C4-2B (cell line): ENCODE data around the gene PHACTR1.

Experiments used
- H3K27ac ChIP-seq: fragments of 450-650 bp; 2 replicates; pipeline ENCODE4 v1.5.1; 2017
- CTCF ChIP-seq: fragments of 450-650 bp; conservative IDR thresholded peaks from 2 replicates; pipeline ENCODE4 v1.5.1; 2017; ENCODE audit warnings: mild to moderate bottlenecking
- ZFX ChIP-seq: fragments of 450-650 bp; IDR thresholded peaks from 2 replicates; pipeline ENCODE4 v1.6.1; 2017

PHACTR1 gene

GRCh38 chr6:12961761-12962160 is 245.2 kb downstream of the PHACTR1 start:
- peak overlapping the region; percentile 48 for H3K27ac ChIP-seq
- no peak for TF ChIP-seq CTCF
- no peak for TF ChIP-seq ZFX

GRCh38 chr6:12962529-12962928 is 246.0 kb downstream of the PHACTR1 start:
- peak overlapping the region; percentile 48; the same call in 1 of the 2 replicates for H3K27ac ChIP-seq
- TF ChIP-seq CTCF (no peak), ZFX (no peak)

GRCh38 chr6:12962987-12963386 is 246.4 kb downstream of the PHACTR1 start:
- H3K27ac ChIP-seq = peak overlapping the region; percentile 30; the same call in 1 of the 2 replicates
- TF ChIP-seq CTCF = no peak

GRCh38 chr6:12963567-12963966 is 247.0 kb downstream of the PHACTR1 start:
- TF ChIP-seq CTCF = no peak
- no peak for TF ChIP-seq ZFX

GRCh38 chr6:12967686-12968085 is 251.1 kb downstream of the PHACTR1 start:
- TF ChIP-seq ZFX (no peak), CTCF (no peak)
- H3K27ac ChIP-seq = no peak overlapping the region

More at GRCh38 chr6:12963567-12963966, 247.0 kb downstream of the PHACTR1 start:
- H3K27ac ChIP-seq = no peak overlapping the region

GRCh38 chr6:12968290-12968689 is 251.7 kb downstream of the PHACTR1 start:
- no peak for TF ChIP-seq ZFX
- no peak for TF ChIP-seq CTCF
- no peak overlapping the region for H3K27ac ChIP-seq

GRCh38 chr6:12968839-12969558 is 252.4 kb downstream of the PHACTR1 start:
- H3K27ac ChIP-seq = no peak overlapping the region
- TF ChIP-seq CTCF (no peak), ZFX (no peak)
